ENCODE data around the gene CDK6. TPM values are rescaled to one million over a fixed set of nuclear protein-coding genes. Genes with fewer than 3 reads are reported as not detected.

Gene CDK6
- total RNA-seq, 2 donors from 2014 or later, result 28.5 to 36.6 TPM

DNA sequence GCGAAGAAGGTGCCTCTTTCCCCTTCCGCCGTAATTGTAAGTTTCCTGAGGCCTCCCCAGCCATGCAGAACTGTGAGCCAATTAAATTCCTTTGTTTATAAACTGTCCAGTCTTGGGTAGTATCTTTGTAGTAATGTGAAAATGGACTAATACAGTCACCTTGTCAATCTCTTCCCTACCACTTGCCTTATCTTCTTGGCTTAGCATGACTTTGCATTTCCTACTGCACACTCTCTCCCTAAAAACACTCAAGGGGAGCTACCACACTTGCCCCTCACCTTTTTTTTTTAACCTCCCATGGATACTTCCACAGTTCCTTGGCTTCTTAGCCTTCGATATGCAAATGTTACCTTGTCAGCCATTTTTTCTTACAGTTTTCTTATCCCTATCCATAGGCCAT, 7.4 kb upstream of the CDK6 start:
- 83 to 98% methylated on average over 1 to 4 of the region's 4 CpGs for WGBS, 2 experiments (ENCODE audit: insufficient coverage in 1 of 2, insufficient read length in 1 of 2)

DNA sequence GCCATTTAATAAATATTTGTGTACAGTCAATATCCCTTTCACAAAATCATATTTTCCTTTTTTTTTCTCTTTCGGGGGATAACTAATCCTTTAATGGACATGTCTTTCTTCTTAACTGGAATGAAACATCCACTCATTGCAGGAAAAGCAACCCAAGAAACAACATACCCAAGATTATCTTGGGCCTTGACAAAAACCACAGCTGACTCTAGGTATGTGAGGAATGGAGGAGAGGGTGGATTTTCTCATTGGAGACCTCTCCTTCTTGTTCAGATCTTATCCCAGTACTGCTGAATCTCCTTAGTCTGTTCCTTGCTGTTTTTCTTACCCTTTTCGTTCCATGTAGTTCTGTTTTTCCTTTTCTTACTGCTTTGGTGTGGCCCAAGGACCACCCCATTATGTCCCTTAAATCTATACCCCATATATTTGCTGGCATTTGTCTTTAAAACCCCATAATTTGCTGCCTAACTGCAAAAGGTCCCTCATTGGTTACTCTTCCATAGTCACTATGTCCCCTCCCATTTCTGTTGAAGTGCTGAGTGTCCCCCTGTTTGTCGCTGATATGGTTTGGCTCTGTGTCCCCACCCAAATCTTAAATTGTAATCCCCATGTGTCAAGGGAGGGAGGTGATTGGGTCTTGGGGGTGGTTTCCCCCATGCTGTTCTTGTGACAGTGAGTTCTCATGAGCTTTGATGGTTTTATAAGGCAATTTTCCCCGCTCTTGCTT, 6.8 kb upstream of the CDK6 start:
- Histone ChIP-seq H3K27me3 (ENCODE audit: control insufficient read depth, insufficient read depth, low read length, poor library complexity, severe bottlenecking) (no peaks in the 10 kb centered on the region), H3K4me1 (ENCODE audit: control insufficient read depth, insufficient read depth, low read length) (peaks cover 8% of the 10 kb centered on the region), H3K9me3 (ENCODE audit: control insufficient read depth, low read length) (no peaks in the 10 kb centered on the region), H3K9ac (ENCODE audit: extremely low read depth, low read length, poor library complexity, severe bottlenecking) (no peak overlapping the region), H3K36me3 (ENCODE audit: control insufficient read depth, insufficient read depth, low read length) (no peaks in the 10 kb centered on the region), H3K4me3 (ENCODE audit: low read length) (no peak overlapping the region), H3K27ac (ENCODE audit: low read depth, low read length) (no peak overlapping the region)
- H3K4me3 Mint-ChIP-seq, result no peak overlapping the region
- DNase-seq, result no peak
- peaks cover 10% of the 10 kb centered on the region for H3K27me3 Mint-ChIP-seq (ENCODE audit: insufficient read depth)
- 89 to 95% methylated on average over 3 to 4 of the region's 4 CpGs for WGBS, 2 experiments (ENCODE audit: insufficient coverage in 1 of 2, insufficient read length in 1 of 2)
- H3K27ac Mint-ChIP-seq, result no peak overlapping the region
- peaks cover 3% of the 10 kb centered on the region for H3K9me3 Mint-ChIP-seq
- peaks cover 4% of the 10 kb centered on the region for H3K4me1 Mint-ChIP-seq
- TF ChIP-seq, protein P1, sequence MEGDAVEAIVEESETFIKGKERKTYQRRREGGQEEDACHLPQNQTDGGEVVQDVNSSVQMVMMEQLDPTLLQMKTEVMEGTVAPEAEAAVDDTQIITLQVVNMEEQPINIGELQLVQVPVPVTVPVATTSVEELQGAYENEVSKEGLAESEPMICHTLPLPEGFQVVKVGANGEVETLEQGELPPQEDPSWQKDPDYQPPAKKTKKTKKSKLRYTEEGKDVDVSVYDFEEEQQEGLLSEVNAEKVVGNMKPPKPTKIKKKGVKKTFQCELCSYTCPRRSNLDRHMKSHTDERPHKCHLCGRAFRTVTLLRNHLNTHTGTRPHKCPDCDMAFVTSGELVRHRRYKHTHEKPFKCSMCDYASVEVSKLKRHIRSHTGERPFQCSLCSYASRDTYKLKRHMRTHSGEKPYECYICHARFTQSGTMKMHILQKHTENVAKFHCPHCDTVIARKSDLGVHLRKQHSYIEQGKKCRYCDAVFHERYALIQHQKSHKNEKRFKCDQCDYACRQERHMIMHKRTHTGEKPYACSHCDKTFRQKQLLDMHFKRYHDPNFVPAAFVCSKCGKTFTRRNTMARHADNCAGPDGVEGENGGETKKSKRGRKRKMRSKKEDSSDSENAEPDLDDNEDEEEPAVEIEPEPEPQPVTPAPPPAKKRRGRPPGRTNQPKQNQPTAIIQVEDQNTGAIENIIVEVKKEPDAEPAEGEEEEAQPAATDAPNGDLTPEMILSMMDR (conservative IDR thresholded peaks at IDR 0.05), result no peak
- no peaks in the 10 kb centered on the region for H3K36me3 Mint-ChIP-seq (ENCODE audit: low read depth)

More for the DNA sequence above, 7.4 kb upstream of the CDK6 start:
- H3K4me3 ChIP-seq (ENCODE audit: low read length), result no peak overlapping the region
- no peaks in the 10 kb centered on the region for H3K27me3 ChIP-seq (ENCODE audit: control insufficient read depth, insufficient read depth, low read length, poor library complexity, severe bottlenecking)
- TF ChIP-seq, protein P1 (conservative IDR thresholded peaks at IDR 0.05), result no peak
- no peaks in the 10 kb centered on the region for H3K9me3 ChIP-seq (ENCODE audit: control insufficient read depth, low read length)
- Mint-ChIP-seq H3K36me3 (ENCODE audit: low read depth) (no peaks in the 10 kb centered on the region), H3K27ac (no peak overlapping the region), H3K9me3 (peaks cover 3% of the 10 kb centered on the region), H3K4me3 (no peak overlapping the region), H3K27me3 (ENCODE audit: insufficient read depth) (peaks cover 10% of the 10 kb centered on the region), H3K4me1 (peaks cover 3% of the 10 kb centered on the region)
- no peak overlapping the region for H3K27ac ChIP-seq (ENCODE audit: low read depth, low read length)
- no peaks in the 10 kb centered on the region for H3K36me3 ChIP-seq (ENCODE audit: control insufficient read depth, insufficient read depth, low read length)
- no peak for DNase-seq
- no peak overlapping the region for H3K9ac ChIP-seq (ENCODE audit: extremely low read depth, low read length, poor library complexity, severe bottlenecking)
- H3K4me1 ChIP-seq (ENCODE audit: control insufficient read depth, insufficient read depth, low read length), result peaks cover 6% of the 10 kb centered on the region

DNA sequence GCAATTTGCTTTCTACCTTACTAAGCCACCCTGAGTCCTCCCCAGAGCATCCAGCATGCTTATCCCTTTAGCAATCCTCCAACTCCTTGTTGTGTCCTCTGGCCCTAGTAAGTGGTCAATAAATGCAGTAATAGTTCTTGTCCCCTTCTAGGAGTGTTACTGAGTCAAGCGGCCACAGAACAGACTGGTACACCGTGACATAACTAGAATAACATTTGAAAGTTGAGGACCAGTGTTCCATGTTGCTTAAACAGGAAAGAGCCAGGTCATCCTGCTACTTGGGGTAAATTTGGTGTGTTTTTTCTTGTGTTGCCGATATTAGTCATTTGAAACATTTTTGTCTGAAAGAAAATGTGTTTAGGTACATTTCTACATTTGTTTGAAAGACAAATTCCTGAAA, 4.8 kb upstream of the CDK6 start:
- WGBS, 2 experiments (ENCODE audit: insufficient coverage in 1 of 2, insufficient read length in 1 of 2), result 91 to 96% methylated on average over 3 of the region's 3 CpGs
- Mint-ChIP-seq H3K27me3 (ENCODE audit: insufficient read depth) (peaks cover 10% of the 10 kb centered on the region), H3K36me3 (ENCODE audit: low read depth) (no peaks in the 10 kb centered on the region), H3K27ac (no peak overlapping the region), H3K4me1 (peaks cover 11% of the 10 kb centered on the region), H3K4me3 (no peak overlapping the region), H3K9me3 (peaks cover 3% of the 10 kb centered on the region)
- no peak overlapping the region for H3K27ac ChIP-seq (ENCODE audit: low read depth, low read length)
- TF ChIP-seq, protein P1 (conservative IDR thresholded peaks at IDR 0.05), result no peak
- peaks cover 9% of the 10 kb centered on the region for H3K4me1 ChIP-seq (ENCODE audit: control insufficient read depth, insufficient read depth, low read length)
- no peak overlapping the region for H3K4me3 ChIP-seq (ENCODE audit: low read length)
- no peaks in the 10 kb centered on the region for H3K36me3 ChIP-seq (ENCODE audit: control insufficient read depth, insufficient read depth, low read length)
- H3K27me3 ChIP-seq (ENCODE audit: control insufficient read depth, insufficient read depth, low read length, poor library complexity, severe bottlenecking), result no peaks in the 10 kb centered on the region
- H3K9me3 ChIP-seq (ENCODE audit: control insufficient read depth, low read length), result no peaks in the 10 kb centered on the region
- no peak for DNase-seq
- H3K9ac ChIP-seq (ENCODE audit: extremely low read depth, low read length, poor library complexity, severe bottlenecking), result no peak overlapping the region
